Adrenal gland (tissue), 5 donors: Measurements from ENCODE around the gene VWA5B1.
"Not testable (repeated sequence)": the region's sequence is repeated elsewhere in the genome, so short reads cannot be mapped to it uniquely, and the experiment has no call there.

Experiments
- POLR2A ChIP-seq, 2 donors: fragments of 450-650 bp; IDR thresholded peaks; one replicate each; pipeline ENCODE4 v1.6.1; 2017; ENCODE audit warnings: antibody characterized with exemption in 2 of 2, mild to moderate bottlenecking in 2 of 2, moderate library complexity in 1 of 2
- TF ChIP-seq, protein P1 (sequence below), 6 experiments: fragments of 450-650 bp in 4 of 6; fragments of 200-600 bp in 2 of 6; sonication (generic) in 1 of 6; IDR thresholded peaks; 1 replicate in 5 of 6; 2 replicates in 1 of 6; pipeline versions ENCODE4 v1.5.1 to v1.8.0; 2016 to 2021; ENCODE audit warnings: antibody characterized with exemption in 6 of 6, mild to moderate bottlenecking in 2 of 6, moderate library complexity in 1 of 6
- donor health status: DM: no; HTN: no; CAD: no.

DNA sequence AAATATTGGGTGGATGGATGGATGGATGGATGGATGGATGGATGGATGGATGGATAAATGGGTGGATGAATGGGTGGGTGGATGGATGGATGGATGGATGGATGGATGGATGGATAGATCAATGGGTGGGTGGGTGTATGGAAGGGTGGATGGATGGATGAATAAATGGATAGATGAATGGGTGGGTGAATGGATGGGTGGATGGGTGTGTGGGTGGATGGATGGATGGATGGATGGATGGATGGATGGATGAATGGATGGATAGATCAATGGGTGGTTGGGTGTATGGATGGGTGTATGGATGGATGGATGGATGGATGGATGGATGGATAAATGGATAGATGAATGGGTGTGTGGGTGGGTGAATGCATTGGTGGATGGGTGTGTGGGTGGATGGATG is 17.0 kb upstream of the VWA5B1 start:
- TF ChIP-seq, protein P1, sequence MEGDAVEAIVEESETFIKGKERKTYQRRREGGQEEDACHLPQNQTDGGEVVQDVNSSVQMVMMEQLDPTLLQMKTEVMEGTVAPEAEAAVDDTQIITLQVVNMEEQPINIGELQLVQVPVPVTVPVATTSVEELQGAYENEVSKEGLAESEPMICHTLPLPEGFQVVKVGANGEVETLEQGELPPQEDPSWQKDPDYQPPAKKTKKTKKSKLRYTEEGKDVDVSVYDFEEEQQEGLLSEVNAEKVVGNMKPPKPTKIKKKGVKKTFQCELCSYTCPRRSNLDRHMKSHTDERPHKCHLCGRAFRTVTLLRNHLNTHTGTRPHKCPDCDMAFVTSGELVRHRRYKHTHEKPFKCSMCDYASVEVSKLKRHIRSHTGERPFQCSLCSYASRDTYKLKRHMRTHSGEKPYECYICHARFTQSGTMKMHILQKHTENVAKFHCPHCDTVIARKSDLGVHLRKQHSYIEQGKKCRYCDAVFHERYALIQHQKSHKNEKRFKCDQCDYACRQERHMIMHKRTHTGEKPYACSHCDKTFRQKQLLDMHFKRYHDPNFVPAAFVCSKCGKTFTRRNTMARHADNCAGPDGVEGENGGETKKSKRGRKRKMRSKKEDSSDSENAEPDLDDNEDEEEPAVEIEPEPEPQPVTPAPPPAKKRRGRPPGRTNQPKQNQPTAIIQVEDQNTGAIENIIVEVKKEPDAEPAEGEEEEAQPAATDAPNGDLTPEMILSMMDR (IDR thresholded peaks at IDR 0.05): not testable (repeated sequence)
- TF ChIP-seq POLR2A (IDR thresholded peaks at IDR 0.05): not testable (repeated sequence)
